GM12878 (cell line): ENCODE measurements around the gene PDE11A.

ENCODE experiments used
- CTCF ChIP-seq, 3 experiments: IDR thresholded peaks in 2 of 3; conservative IDR thresholded peaks in 1 of 3; 2 replicates each; pipeline ENCODE4 v1.5.1; 2011; ENCODE audit warnings: low read depth in 3 of 3, low read length in 3 of 3, mild to moderate bottlenecking in 3 of 3, control low read depth in 2 of 3, moderate library complexity in 2 of 3, inconsistent platforms in 1 of 3, mixed read lengths in 1 of 3; ENCODE audit not compliant: control insufficient read depth in 2 of 3, insufficient read depth in 1 of 3; ENCODE audit errors: extremely low read depth in 1 of 3
- KDM1A ChIP-seq: fragments of 200-600 bp; sonication (generic); IDR thresholded peaks from 2 replicates; pipeline ENCODE4 v1.6.1; 2016; ENCODE audit warnings: borderline replicate concordance
- POLR2A ChIP-seq: IDR thresholded peaks from 2 replicates; pipeline ENCODE4 v1.6.1; 2011; ENCODE audit warnings: low read depth, mild to moderate bottlenecking, low read length
- SREBF2 ChIP-seq: IDR thresholded peaks from 2 replicates; pipeline ENCODE4 v1.6.1; 2012; ENCODE audit warnings: mild to moderate bottlenecking, low read length

- TF ChIP-seq CTCF (IDR thresholded peaks at IDR 0.05 in 2 of 3, conservative IDR thresholded peaks at IDR 0.05 in 1 of 3; ENCODE audit: control insufficient read depth in 2 of 3, extremely low read depth in 1 of 3, insufficient read depth in 1 of 3, low read depth in 3 of 3, low read length in 3 of 3) = no peak
- TF ChIP-seq KDM1A = no peak
- no peak for TF ChIP-seq SREBF2
- no peak for TF ChIP-seq POLR2A
These were observed 450.1 kb downstream of the PDE11A start for GRCh38 chr2:177622521-177622920.
